Caco-2 (cell line): ENCODE data around the gene RALGPS2. TPM values are rescaled to one million over a fixed set of nuclear protein-coding genes. Genes with fewer than 3 reads are reported as not detected.
"Not testable (repeated sequence)": the region's sequence is repeated elsewhere in the genome, so short reads cannot be mapped to it uniquely, and the experiment has no call there.

Experiments used
- BruUV-seq: library from RNA; stranded (reverse); fragments of 400-500 nt; replicated peaks from 2 replicates; lab custom pipeline; 2021; lab: Mats Ljungman, UMichigan
- CTCF ChIA-PET: fragments of 300-600 bp; sonication (Branson Sonifier 250); formaldehyde crosslinking; loops from one replicate; lab custom pipeline; 2022; ENCODE audit warnings: antibody characterized with exemption; lab: Charles Lee
- POLR2A ChIA-PET: fragments of 300-600 bp; sonication (Branson Sonifier 250); formaldehyde crosslinking; loops from one replicate; lab custom pipeline; 2022; ENCODE audit warnings: antibody characterized with exemption; lab: Charles Lee
- DNase-seq, 2 experiments: peaks; one replicate each; pipeline versions ENCODE4 v3.0.0 to v3.0.0-alpha.2; 2020 to 2022
- H3K27me3 ChIP-seq: replicated peaks from 2 replicates; pipeline ENCODE4 v1.6.0; 2011; ENCODE audit warnings: low read length; ENCODE audit not compliant: control insufficient read depth, insufficient read depth
- H3K36me3 ChIP-seq: 2 replicates; pipeline ENCODE4 v1.5.1; 2011; ENCODE audit warnings: low read length; ENCODE audit not compliant: control insufficient read depth, insufficient read depth
- H3K4me1 ChIP-seq: fragments of 250-450 bp; sonication (Bioruptor Pico); 2 replicates; pipeline ENCODE4 v1.5.1; 2020; ENCODE audit warnings: mild to moderate bottlenecking
- H3K4me3 ChIP-seq: 2 replicates; pipeline ENCODE4 v1.5.1; 2011; ENCODE audit warnings: low read depth, mild to moderate bottlenecking, control low read depth, low read length
- H3K9me3 ChIP-seq: fragments of 250-450 bp; sonication (Bioruptor Pico); 2 replicates; pipeline ENCODE4 v1.5.1; 2020; ENCODE audit warnings: mild to moderate bottlenecking, moderate library complexity
- H3K27ac Mint-ChIP-seq: one replicate; pipeline ENCODE4 v1.8.0; 2022; ENCODE audit warnings: mixed read lengths; ENCODE audit not compliant: unreplicated experiment
- H3K27me3 Mint-ChIP-seq: one replicate; pipeline ENCODE4 v1.8.0; 2022; ENCODE audit warnings: mixed read lengths; ENCODE audit not compliant: insufficient read depth, unreplicated experiment
- H3K36me3 Mint-ChIP-seq: one replicate; pipeline ENCODE4 v1.8.0; 2022; ENCODE audit warnings: mild to moderate bottlenecking, mixed read lengths; ENCODE audit not compliant: insufficient read depth, unreplicated experiment
- H3K4me1 Mint-ChIP-seq: one replicate; pipeline ENCODE4 v1.8.0; 2022; ENCODE audit warnings: low read depth, mixed read lengths; ENCODE audit not compliant: unreplicated experiment
- H3K4me3 Mint-ChIP-seq: one replicate; pipeline ENCODE4 v1.8.0; 2022; ENCODE audit warnings: mild to moderate bottlenecking, moderate library complexity, mixed read lengths; ENCODE audit not compliant: unreplicated experiment
- H3K9me3 Mint-ChIP-seq: one replicate; pipeline ENCODE4 v1.8.0; 2022; ENCODE audit warnings: mixed read lengths; ENCODE audit not compliant: unreplicated experiment
- intact Hi-C: fragments of 100-400 bp; cut with micrococcal nuclease; formaldehyde crosslinking; loops from one replicate; pipeline ENCODE4 v1.10.0; 2022; ENCODE audit not compliant: unreplicated experiment
- total RNA-seq: library from RNA; stranded (reverse); gene quantifications from 2 replicates; pipeline ENCODE4 v1.2.3, GENCODE V29; 2022
- TF ChIP-seq, protein P1 (sequence below), 2 experiments: fragments of 200-600 bp in 1 of 2; IDR thresholded peaks; 1 replicate in 1 of 2; 2 replicates in 1 of 2; pipeline versions ENCODE4 v1.5.1 to v1.8.0; 2011 to 2022; ENCODE audit warnings: antibody characterized with exemption in 1 of 2, control low read depth in 1 of 2, inconsistent platforms in 1 of 2, low read depth in 1 of 2, low read length in 1 of 2, mild to moderate bottlenecking in 1 of 2, moderate library complexity in 1 of 2; ENCODE audit not compliant: insufficient read depth in 1 of 2, severe bottlenecking in 1 of 2, unreplicated experiment in 1 of 2

The RALGPS2 gene
- total RNA-seq, 1 experiment from 2014 or later: 26.1 TPM

DNA sequence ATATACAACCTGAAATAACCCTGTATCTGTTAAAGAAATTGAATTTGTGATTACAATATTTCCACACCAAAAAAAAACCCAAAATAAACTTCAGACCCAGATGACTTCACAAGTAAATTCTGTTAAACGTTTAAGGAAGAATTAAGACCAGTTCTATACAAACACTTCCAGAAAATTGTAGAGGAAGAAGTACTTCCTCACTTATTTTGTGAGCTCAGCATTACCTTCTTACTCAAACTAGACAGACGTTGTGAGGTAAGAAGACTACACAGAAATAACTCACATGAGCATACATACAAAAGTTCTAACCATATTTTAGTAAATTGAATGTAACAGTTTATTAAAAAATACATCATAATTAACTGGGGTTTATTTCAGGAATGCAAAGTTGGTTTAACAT is 18.8 kb downstream of the RALGPS2 start:
- H3K4me1 Mint-ChIP-seq: no peaks in the 10 kb centered on the region
- CTCF ChIA-PET: no interaction called here
- TF ChIP-seq, protein P1, sequence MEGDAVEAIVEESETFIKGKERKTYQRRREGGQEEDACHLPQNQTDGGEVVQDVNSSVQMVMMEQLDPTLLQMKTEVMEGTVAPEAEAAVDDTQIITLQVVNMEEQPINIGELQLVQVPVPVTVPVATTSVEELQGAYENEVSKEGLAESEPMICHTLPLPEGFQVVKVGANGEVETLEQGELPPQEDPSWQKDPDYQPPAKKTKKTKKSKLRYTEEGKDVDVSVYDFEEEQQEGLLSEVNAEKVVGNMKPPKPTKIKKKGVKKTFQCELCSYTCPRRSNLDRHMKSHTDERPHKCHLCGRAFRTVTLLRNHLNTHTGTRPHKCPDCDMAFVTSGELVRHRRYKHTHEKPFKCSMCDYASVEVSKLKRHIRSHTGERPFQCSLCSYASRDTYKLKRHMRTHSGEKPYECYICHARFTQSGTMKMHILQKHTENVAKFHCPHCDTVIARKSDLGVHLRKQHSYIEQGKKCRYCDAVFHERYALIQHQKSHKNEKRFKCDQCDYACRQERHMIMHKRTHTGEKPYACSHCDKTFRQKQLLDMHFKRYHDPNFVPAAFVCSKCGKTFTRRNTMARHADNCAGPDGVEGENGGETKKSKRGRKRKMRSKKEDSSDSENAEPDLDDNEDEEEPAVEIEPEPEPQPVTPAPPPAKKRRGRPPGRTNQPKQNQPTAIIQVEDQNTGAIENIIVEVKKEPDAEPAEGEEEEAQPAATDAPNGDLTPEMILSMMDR (IDR thresholded peaks at IDR 0.05; ENCODE audit: insufficient read depth in 1 of 2, low read depth in 1 of 2, low read length in 1 of 2, severe bottlenecking in 1 of 2, unreplicated experiment in 1 of 2): no peak
- H3K4me3 Mint-ChIP-seq: no peak overlapping the region
- Histone ChIP-seq H3K36me3 (0 out of 2 replicates have a peak, but pooled peaks cover 1% of the 10 kb centered on the region), H3K9me3 (no peaks in the 10 kb centered on the region), H3K4me1 (no peaks in the 10 kb centered on the region), H3K4me3 (no peak overlapping the region), H3K27me3 (no peaks in the 10 kb centered on the region)
- no peaks in the 10 kb centered on the region for H3K9me3 Mint-ChIP-seq
- no peak for DNase-seq
- BruUV-seq: no TSS peak
- POLR2A ChIA-PET: no interaction called here
- no peak overlapping the region for H3K27ac Mint-ChIP-seq
- intact Hi-C loops: no loop called here
- H3K27me3 Mint-ChIP-seq: no peaks in the 10 kb centered on the region
- peaks cover 43% of the 10 kb centered on the region for H3K36me3 Mint-ChIP-seq

DNA sequence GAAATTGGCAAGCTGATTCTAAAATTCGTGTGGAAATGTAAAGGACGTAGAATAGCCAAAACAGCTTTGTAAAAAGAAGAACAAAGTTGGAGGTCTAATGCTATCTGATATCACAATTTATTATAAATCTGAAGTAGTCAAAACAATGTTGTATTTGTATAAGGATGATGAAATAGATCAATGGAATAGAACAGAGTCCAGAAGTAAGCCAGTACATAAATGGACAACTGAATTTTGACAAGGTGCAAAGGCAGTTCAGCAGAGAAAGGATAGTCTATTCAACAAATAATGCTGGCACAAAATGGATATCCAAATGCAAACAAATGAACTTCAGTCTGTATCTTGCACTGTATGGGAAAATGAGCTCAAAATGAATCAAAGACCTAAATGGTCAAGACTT is 20.2 kb downstream of the RALGPS2 start:
- Mint-ChIP-seq H3K9me3 (no peaks in the 10 kb centered on the region), H3K27ac (no peak overlapping the region), H3K36me3 (peaks cover 35% of the 10 kb centered on the region), H3K4me3 (no peak overlapping the region), H3K4me1 (no peaks in the 10 kb centered on the region), H3K27me3 (no peaks in the 10 kb centered on the region)
- DNase-seq: no peak
- H3K4me3 ChIP-seq: no peak overlapping the region
- ChIA-PET CTCF (no interaction called here), POLR2A (no interaction called here)
- no peaks in the 10 kb centered on the region for H3K27me3 ChIP-seq
- H3K36me3 ChIP-seq: 0 out of 2 replicates have a peak, but pooled peaks cover 1% of the 10 kb centered on the region
- intact Hi-C loops: no loop called here
- H3K9me3 ChIP-seq: no peaks in the 10 kb centered on the region
- TF ChIP-seq, protein P1 (IDR thresholded peaks at IDR 0.05; ENCODE audit: insufficient read depth in 1 of 2, low read depth in 1 of 2, low read length in 1 of 2, severe bottlenecking in 1 of 2, unreplicated experiment in 1 of 2): no peak
- BruUV-seq: no TSS peak
- H3K4me1 ChIP-seq: no peaks in the 10 kb centered on the region

DNA sequence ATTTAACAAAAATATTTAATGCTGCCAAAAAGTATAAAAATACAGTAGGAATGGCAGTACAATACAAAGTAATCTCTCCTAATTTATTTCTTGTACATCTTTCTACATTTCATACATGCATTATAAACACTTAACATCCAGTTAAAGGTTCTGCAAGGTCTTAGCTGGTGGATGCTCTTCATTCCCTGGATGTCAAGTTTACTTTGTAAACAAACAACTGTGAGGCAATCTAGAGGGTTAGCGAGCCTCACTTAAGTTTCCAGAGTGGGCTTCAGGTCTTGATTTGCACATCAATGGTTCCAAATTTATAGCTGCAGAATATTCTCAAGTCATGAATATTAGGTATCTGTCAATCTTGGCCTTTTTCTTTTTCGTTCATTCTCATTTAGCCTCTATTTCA is 21.3 kb downstream of the RALGPS2 start:
- CTCF ChIA-PET: no interaction called here

DNA sequence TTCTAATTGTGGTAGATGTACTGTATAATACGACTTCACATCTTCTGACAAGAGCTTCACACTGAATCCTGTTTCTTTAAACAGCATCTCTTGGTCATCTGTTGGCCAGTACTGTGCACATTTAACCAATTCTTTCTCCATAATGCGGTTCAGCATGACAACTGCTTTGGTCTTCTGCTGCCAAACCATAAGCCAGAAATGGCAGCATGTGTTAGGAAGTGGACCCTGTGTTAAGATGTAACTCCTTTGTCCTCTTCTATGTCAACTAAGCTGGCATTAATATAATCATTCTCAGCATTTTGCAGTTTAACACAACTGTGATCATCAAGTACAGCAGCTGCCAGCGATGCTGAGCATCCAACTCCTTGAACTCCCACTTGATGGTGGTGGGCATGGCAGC is 22.3 kb downstream of the RALGPS2 start:
- H3K27ac Mint-ChIP-seq, intact Hi-C loops, H3K4me3 Mint-ChIP-seq, H3K9me3 Mint-ChIP-seq, H3K4me1 Mint-ChIP-seq, H3K27me3 Mint-ChIP-seq, CTCF ChIA-PET, H3K4me3 ChIP-seq, POLR2A ChIA-PET, H3K27me3 ChIP-seq, H3K36me3 ChIP-seq, DNase-seq, H3K4me1 ChIP-seq, BruUV-seq, H3K9me3 ChIP-seq: not testable (repeated sequence)
- H3K36me3 Mint-ChIP-seq: peaks cover 26% of the 10 kb centered on the region

More for the DNA sequence above, 21.3 kb downstream of the RALGPS2 start:
- Mint-ChIP-seq H3K36me3 (peaks cover 34% of the 10 kb centered on the region), H3K4me3 (no peak overlapping the region), H3K27ac (no peak overlapping the region), H3K4me1 (no peaks in the 10 kb centered on the region), H3K27me3 (no peaks in the 10 kb centered on the region), H3K9me3 (no peaks in the 10 kb centered on the region)
- no peaks in the 10 kb centered on the region for H3K4me1 ChIP-seq
- H3K4me3 ChIP-seq: no peak overlapping the region
- no peak for DNase-seq
- no peaks in the 10 kb centered on the region for H3K36me3 ChIP-seq
- TF ChIP-seq, protein P1 (IDR thresholded peaks at IDR 0.05; ENCODE audit: insufficient read depth in 1 of 2, low read depth in 1 of 2, low read length in 1 of 2, severe bottlenecking in 1 of 2, unreplicated experiment in 1 of 2): no peak
- BruUV-seq: no TSS peak
- POLR2A ChIA-PET: no interaction called here
- intact Hi-C loops: no loop called here
- no peaks in the 10 kb centered on the region for H3K27me3 ChIP-seq
- no peaks in the 10 kb centered on the region for H3K9me3 ChIP-seq
